Suprapubic skin (tissue), 4 donors: ENCODE data around the gene PREX1.

Experiments
- CTCF ChIP-seq, 2 donors: fragments of 200-600 bp in 1 of 2; fragments of 450-650 bp in 1 of 2; sonication (generic) in 1 of 2; IDR thresholded peaks; one replicate each; pipeline ENCODE4 v1.5.1; 2016 to 2019; ENCODE audit warnings: antibody characterized with exemption in 2 of 2, mild to moderate bottlenecking in 1 of 2, moderate library complexity in 1 of 2
- EP300 ChIP-seq: sonication (generic); formaldehyde crosslinking; IDR thresholded peaks from one replicate; pipeline ENCODE4 v1.6.1; 2017; ENCODE audit warnings: antibody characterized with exemption
- POLR2A ChIP-seq, 2 donors: fragments of 450-650 bp; IDR thresholded peaks; one replicate each; pipeline ENCODE4 v1.6.1; 2017; ENCODE audit warnings: antibody characterized with exemption in 2 of 2, mild to moderate bottlenecking in 2 of 2, moderate library complexity in 2 of 2
- POLR2AphosphoS5 ChIP-seq, 3 donors: sonication (generic); formaldehyde crosslinking; IDR thresholded peaks; one replicate each; pipeline ENCODE4 v1.6.1; 2017; ENCODE audit warnings: antibody characterized with exemption in 3 of 3

- TF ChIP-seq EP300 (no peak), POLR2AphosphoS5 (IDR thresholded peaks at IDR 0.05) (no peak), CTCF (IDR thresholded peaks at IDR 0.05) (no peak), POLR2A (IDR thresholded peaks at IDR 0.05) (no peak)
Observed at GRCh38 chr20:48703511-48704219, 124.1 kb downstream of the PREX1 start.
